LHCN-M2 (cell line): ENCODE measurements around the gene ABI3BP. TPM values are rescaled to one million over a fixed set of nuclear protein-coding genes. Genes with fewer than 3 reads are reported as not detected.

Experiments
- DNase-seq: peaks from one replicate; pipeline ENCODE4 v3.0.0-alpha.2; 2012; ENCODE audit warnings: low read depth
- total RNA-seq: library from RNA; depleted of rRNA; stranded (reverse); fragments of >200 nt; gene quantifications from 2 replicates; pipeline ENCODE4 v1.2.3, GENCODE V29; 2014

The ABI3BP gene
- total RNA-seq, 1 experiment from 2014 or later = 31.9 TPM

GRCh38 chr3:100844063-100844936, 148.9 kb downstream of the ABI3BP start:
- DNase-seq = no peak

GRCh38 chr3:100838157-100838556, 155.1 kb downstream of the ABI3BP start:
- no peak for DNase-seq

GRCh38 chr3:100836661-100837060, 156.6 kb downstream of the ABI3BP start:
- peak; percentile 15 for DNase-seq

- DNase-seq = no peak
Measured at GRCh38 chr3:100834332-100834731, 158.9 kb downstream of the ABI3BP start.

- DNase-seq = no peak
Measured at GRCh38 chr3:100833483-100833882, 159.7 kb downstream of the ABI3BP start.

- no peak for DNase-seq
Measured at GRCh38 chr3:100831629-100832028, 161.6 kb downstream of the ABI3BP start.

GRCh38 chr3:100830931-100831330, 162.3 kb downstream of the ABI3BP start:
- no peak for DNase-seq

- DNase-seq = no peak
Measured at GRCh38 chr3:100825574-100825973, 167.6 kb downstream of the ABI3BP start.

- no peak for DNase-seq
Measured at GRCh38 chr3:100815583-100815982, 177.6 kb downstream of the ABI3BP start.

- no peak for DNase-seq
Measured at GRCh38 chr3:100813828-100814227, 179.4 kb downstream of the ABI3BP start.

GRCh38 chr3:100811779-100812507, 181.3 kb downstream of the ABI3BP start:
- DNase-seq = no peak

GRCh38 chr3:100810671-100811070, 182.6 kb downstream of the ABI3BP start:
- peak; percentile 43 for DNase-seq

GRCh38 chr3:100804631-100805030, 188.6 kb downstream of the ABI3BP start:
- DNase-seq = no peak

- no peak for DNase-seq
Measured at GRCh38 chr3:100803711-100804110, 189.5 kb downstream of the ABI3BP start.

- peak; percentile 64 for DNase-seq
Measured at GRCh38 chr3:100802126-100802525, 191.1 kb downstream of the ABI3BP start.

GRCh38 chr3:100798012-100798411, 195.2 kb downstream of the ABI3BP start:
- DNase-seq = no peak

- DNase-seq = peak; percentile 41
Measured at GRCh38 chr3:100796556-100796955, 196.7 kb downstream of the ABI3BP start.

GRCh38 chr3:100789579-100789978, 203.6 kb downstream of the ABI3BP start:
- DNase-seq = peak; percentile 27

- DNase-seq = no peak
Measured at GRCh38 chr3:100783619-100784018, 209.6 kb downstream of the ABI3BP start.

- DNase-seq = no peak
Measured at GRCh38 chr3:100782906-100783305, 210.3 kb downstream of the ABI3BP start.

- peak; percentile 48 for DNase-seq
Measured at GRCh38 chr3:100782348-100782747, 210.9 kb downstream of the ABI3BP start.

GRCh38 chr3:100781301-100781700, 211.9 kb downstream of the ABI3BP start:
- DNase-seq = peak; percentile 45
